ENCODE results near the gene IPO4.

IPO4 gene

GRCh38 chr14:24237463-24237955 is 48.9 kb upstream of the IPO4 start:
- POLR2A ChIA-PET, result interaction anchor here (0.5 to 1.7 kb wide), 5 partner anchors 9 to 96 kb away, joined by 3 to 6 read pairs (median 4); partner anchors contain the start of genes CHMP4A, EMC9, MDP1 and RABGGTA
- TF ChIP-seq, protein P1, sequence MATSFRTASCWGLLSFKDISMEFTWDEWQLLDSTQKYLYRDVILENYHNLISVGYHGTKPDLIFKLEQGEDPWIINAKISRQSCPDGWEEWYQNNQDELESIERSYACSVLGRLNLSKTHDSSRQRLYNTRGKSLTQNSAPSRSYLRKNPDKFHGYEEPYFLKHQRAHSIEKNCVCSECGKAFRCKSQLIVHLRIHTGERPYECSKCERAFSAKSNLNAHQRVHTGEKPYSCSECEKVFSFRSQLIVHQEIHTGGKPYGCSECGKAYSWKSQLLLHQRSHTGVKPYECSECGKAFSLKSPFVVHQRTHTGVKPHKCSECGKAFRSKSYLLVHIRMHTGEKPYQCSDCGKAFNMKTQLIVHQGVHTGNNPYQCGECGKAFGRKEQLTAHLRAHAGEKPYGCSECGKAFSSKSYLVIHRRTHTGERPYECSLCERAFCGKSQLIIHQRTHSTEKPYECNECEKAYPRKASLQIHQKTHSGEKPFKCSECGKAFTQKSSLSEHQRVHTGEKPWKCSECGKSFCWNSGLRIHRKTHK (tag by site-specific recombination; IDR thresholded peaks at IDR 0.05), result no peak
- no peak for TF ChIP-seq ZNF518A (tag by site-specific recombination; conservative IDR thresholded peaks at IDR 0.05; ENCODE audit: low read depth)
- TF ChIP-seq ZNF658 (tag by site-specific recombination; IDR thresholded peaks at IDR 0.05), result no peak
- TF ChIP-seq SETDB1 (IDR thresholded peaks at IDR 0.05; ENCODE audit: insufficient read length, low read length), result no peak
- TF ChIP-seq ZNF398 (tag by site-specific recombination; IDR thresholded peaks at IDR 0.05), result no peak
- no peak for TF ChIP-seq ZNF274 (IDR thresholded peaks at IDR 0.05; ENCODE audit: low read length)
- TF ChIP-seq ZNF274 (tag by site-specific recombination; IDR thresholded peaks at IDR 0.05; ENCODE audit: borderline replicate concordance), result no peak
- no peak for TF ChIP-seq ZBTB17 (tag by site-specific recombination; IDR thresholded peaks at IDR 0.05)
- TF ChIP-seq ZNF670 (tag by site-specific recombination; IDR thresholded peaks at IDR 0.05; ENCODE audit: low read depth), result no peak
- no peak for TF ChIP-seq MZF1 (tag by site-specific recombination; IDR thresholded peaks at IDR 0.05; ENCODE audit: borderline replicate concordance)
- TF ChIP-seq ZNF654 (tag by site-specific recombination; IDR thresholded peaks at IDR 0.05; ENCODE audit: low read depth), result no peak
- no peak for TF ChIP-seq GLI4 (tag by site-specific recombination; IDR thresholded peaks at IDR 0.05)
- TF ChIP-seq ZNF776 (tag by site-specific recombination; IDR thresholded peaks at IDR 0.05; ENCODE audit: borderline replicate concordance), result no peak
- TF ChIP-seq WT1 (tag by site-specific recombination; IDR thresholded peaks at IDR 0.05), result no peak
- no peak for TF ChIP-seq ZNF24 (tag by site-specific recombination; IDR thresholded peaks at IDR 0.05)
- TF ChIP-seq ZNF571 (tag by site-specific recombination; IDR thresholded peaks at IDR 0.05), result no peak
- TF ChIP-seq ZNF214 (tag by site-specific recombination; IDR thresholded peaks at IDR 0.05; ENCODE audit: borderline replicate concordance), result no peak
- no peak overlapping the region for H3K27ac ChIP-seq (ENCODE audit: extremely low read depth, low read depth, low read length)
- H3K4me3 ChIP-seq (ENCODE audit: low read depth, low read length), result no peak overlapping the region
- CTCF ChIA-PET, result interaction anchor here (1.3 to 2.9 kb wide), 4 partner anchors 60 to 70 kb away, joined by 5 to 20 read pairs (median 10); partner anchors contain the start of genes CIDEB, DHRS1 and NOP9
- H3K36me3 ChIP-seq (ENCODE audit: control insufficient read depth in 2 of 2, insufficient read depth in 1 of 2, low read length in 2 of 2), result peaks cover 13 to 74% of the 10 kb centered on the region in 2 experiments; a peak in 2 of 3 replicates
- peaks cover 7% of the 10 kb centered on the region for H3K4me1 ChIP-seq (ENCODE audit: control insufficient read depth, insufficient read depth, low read length)
- H3K9me3 ChIP-seq (ENCODE audit: control insufficient read depth, insufficient read depth, low read depth, low read length), result no peaks in the 10 kb centered on the region
